Endothelial cell of umbilical vein (primary cell): ENCODE measurements around the gene DGLUCY.

Experiments used
- EZH2 ChIP-seq: IDR thresholded peaks from 2 replicates; pipeline ENCODE4 v1.6.1; 2012; ENCODE audit warnings: borderline replicate concordance, low read depth, mild to moderate bottlenecking, moderate library complexity, low read length, inconsistent platforms; ENCODE audit not compliant: severe bottlenecking
- POLR2AphosphoS5 ChIP-seq: IDR thresholded peaks from 2 replicates; pipeline ENCODE4 v1.6.1; 2012; ENCODE audit warnings: low read depth, mild to moderate bottlenecking, control low read depth, low read length, moderate library complexity; ENCODE audit not compliant: insufficient read depth
- TF ChIP-seq, protein P1 (sequence below), 2 donors: IDR thresholded peaks; 1 replicate in 1 of 2; 2 replicates in 1 of 2; pipeline ENCODE4 v1.5.1; 2011; ENCODE audit warnings: low read length in 2 of 2, mild to moderate bottlenecking in 2 of 2, moderate library complexity in 2 of 2, control low read depth in 1 of 2, inconsistent platforms in 1 of 2, low read depth in 1 of 2; ENCODE audit not compliant: insufficient read depth in 1 of 2; ENCODE audit errors: extremely low read depth in 1 of 2

DNA sequence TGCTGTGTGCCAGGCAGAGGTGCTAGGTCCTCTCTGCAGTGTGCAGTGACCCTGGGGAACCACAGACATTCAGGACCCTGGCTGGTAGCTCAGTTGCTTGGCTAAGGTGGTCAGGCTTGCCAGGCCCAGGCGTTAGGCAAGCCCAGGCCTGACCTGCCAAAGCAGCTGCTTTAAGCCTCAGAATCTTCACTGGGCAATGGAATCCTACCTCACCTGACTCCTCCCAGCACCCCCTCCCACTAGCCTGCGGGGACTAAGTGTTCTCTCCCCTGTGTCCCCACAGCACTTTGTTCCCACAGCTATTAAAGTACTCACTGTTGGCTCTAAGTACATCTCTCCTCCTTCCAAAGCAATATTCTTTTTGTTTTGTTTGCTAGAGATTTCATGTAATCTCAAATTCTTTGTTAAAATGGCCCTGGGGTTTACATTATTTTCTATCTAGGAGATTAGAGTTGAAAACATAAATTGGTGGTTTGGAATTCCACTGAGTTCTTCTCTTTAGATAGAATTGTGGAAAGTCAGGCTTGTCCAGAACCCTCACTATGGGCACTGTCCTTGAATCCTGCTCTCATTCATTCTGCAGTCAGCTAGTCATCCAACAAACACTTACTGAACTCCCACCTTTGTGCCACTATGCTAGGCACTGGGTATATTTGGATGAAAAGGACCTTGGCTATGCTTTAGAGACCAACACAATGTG lies 44.4 kb downstream of the DGLUCY start:
- TF ChIP-seq, protein P1, sequence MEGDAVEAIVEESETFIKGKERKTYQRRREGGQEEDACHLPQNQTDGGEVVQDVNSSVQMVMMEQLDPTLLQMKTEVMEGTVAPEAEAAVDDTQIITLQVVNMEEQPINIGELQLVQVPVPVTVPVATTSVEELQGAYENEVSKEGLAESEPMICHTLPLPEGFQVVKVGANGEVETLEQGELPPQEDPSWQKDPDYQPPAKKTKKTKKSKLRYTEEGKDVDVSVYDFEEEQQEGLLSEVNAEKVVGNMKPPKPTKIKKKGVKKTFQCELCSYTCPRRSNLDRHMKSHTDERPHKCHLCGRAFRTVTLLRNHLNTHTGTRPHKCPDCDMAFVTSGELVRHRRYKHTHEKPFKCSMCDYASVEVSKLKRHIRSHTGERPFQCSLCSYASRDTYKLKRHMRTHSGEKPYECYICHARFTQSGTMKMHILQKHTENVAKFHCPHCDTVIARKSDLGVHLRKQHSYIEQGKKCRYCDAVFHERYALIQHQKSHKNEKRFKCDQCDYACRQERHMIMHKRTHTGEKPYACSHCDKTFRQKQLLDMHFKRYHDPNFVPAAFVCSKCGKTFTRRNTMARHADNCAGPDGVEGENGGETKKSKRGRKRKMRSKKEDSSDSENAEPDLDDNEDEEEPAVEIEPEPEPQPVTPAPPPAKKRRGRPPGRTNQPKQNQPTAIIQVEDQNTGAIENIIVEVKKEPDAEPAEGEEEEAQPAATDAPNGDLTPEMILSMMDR (IDR thresholded peaks at IDR 0.05; ENCODE audit: extremely low read depth in 1 of 2, insufficient read depth in 1 of 2, low read depth in 1 of 2, low read length in 2 of 2): no peak
- TF ChIP-seq EZH2 (no peak), POLR2AphosphoS5 (no peak)
